ENCODE measurements around the gene ZNF236. TPM values are rescaled to one million over a fixed set of nuclear protein-coding genes. Genes with fewer than 3 reads are reported as not detected.

Gene ZNF236
- total and polyA plus RNA-seq, 2 of the 8 experiments (the other 6 are each of a cell fraction or from before 2014, with no cell fraction given): 6.7 to 14.5 TPM

DNA sequence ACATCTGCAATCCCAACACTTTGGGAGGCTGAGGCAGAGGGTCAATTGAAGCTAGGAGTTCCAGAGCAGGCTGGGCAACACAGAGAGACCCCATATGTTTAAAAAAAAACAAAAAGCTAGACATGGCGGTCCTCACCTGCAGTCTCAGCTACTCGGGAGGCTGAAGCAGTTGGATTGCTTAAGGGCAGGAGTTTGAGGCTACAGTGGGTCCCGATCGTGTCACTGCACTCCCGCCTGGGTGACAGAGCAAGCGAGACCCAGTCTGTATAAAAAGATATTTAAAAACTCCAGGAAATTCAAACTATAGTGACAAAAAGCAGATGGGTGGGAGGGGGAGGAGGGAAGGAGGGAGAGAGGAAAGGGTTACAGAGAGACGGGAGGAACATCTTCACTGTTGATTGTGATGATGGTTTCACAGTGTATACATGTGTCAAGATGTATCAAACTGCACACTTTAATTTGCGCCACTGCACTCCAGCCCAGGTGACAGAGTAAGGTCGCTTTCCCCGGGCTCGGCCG lies 942 bp upstream of the ZNF236 start:
- Histone ChIP-seq H3K9me3 (ENCODE audit: insufficient read depth in 2 of 2, low read depth in 1 of 2, low read length in 1 of 2) (no peaks in the 10 kb centered on the region), H3K4me1 (replicated peaks in 1 of 4; ENCODE audit: control insufficient read depth in 3 of 4, insufficient read depth in 4 of 4, low read length in 3 of 4) (peaks cover 0 to 3% (median 1%) of the 10 kb centered on the region in 4 experiments; a peak in 4 of 7 replicates), H3K14ac (ENCODE audit: insufficient read length) (no peak overlapping the region), H3K79me1 (ENCODE audit: low read depth, low read length) (no peaks in the 10 kb centered on the region; the same call in 1 of the 2 replicates), H3K36me3 (ENCODE audit: control insufficient read depth in 2 of 4, insufficient read depth in 4 of 4, low read length in 3 of 4) (peaks cover 0 to 3% (median 0%) of the 10 kb centered on the region in 4 experiments; a peak in 1 of 8 replicates), H3K27ac (ENCODE audit: low read depth, low read length) (peak overlapping the region; percentile 66; the same call in 1 of the 2 replicates), H2BK15ac (ENCODE audit: low read length) (no peak overlapping the region), H3K56ac (replicated peaks; ENCODE audit: insufficient read length, low read depth, low read length) (peak overlapping the region; percentile 90), H2BK120ac (replicated peaks; ENCODE audit: low read depth, low read length) (no peak overlapping the region), H3K9ac (replicated peaks in 1 of 4; ENCODE audit: extremely low read depth in 1 of 4, low read depth in 3 of 4, low read length in 3 of 4) (peak overlapping the region in 3 of 4 experiments; percentile 78 to 88 (median 83); a peak in 5 of 7 replicates), H2BK20ac (ENCODE audit: low read length) (no peak overlapping the region), H4K20me1 (replicated peaks in 1 of 2; ENCODE audit: control insufficient read depth in 1 of 2, insufficient read depth in 2 of 2, low read length in 2 of 2) (peaks cover 0 to 2% of the 10 kb centered on the region in 2 experiments), H3K4me2 (ENCODE audit: insufficient read depth in 1 of 2, low read depth in 2 of 2, low read length in 2 of 2) (peak overlapping the region; percentile 90 to 92), H3K79me2 (ENCODE audit: control insufficient read depth in 1 of 2, insufficient read depth in 2 of 2, low read length in 2 of 2) (peaks cover 0 to 46% of the 10 kb centered on the region in 2 experiments; a peak in 2 of 4 replicates), H3K27me3 (replicated peaks in 1 of 4; ENCODE audit: control insufficient read depth in 3 of 4, extremely low read depth in 1 of 4, insufficient read depth in 3 of 4, low read length in 3 of 4) (no peaks in the 10 kb centered on the region), H2BK5ac (ENCODE audit: low read depth, low read length) (peak overlapping the region; percentile 48; the same call in 1 of the 2 replicates), H4K8ac (ENCODE audit: extremely low read depth, insufficient read depth, low read length) (no peak overlapping the region), H2AFZ (ENCODE audit: low read length) (peak overlapping the region; percentile 8; the same call in 1 of the 2 replicates), H3K4me3 (ENCODE audit: extremely low read depth in 1 of 4, insufficient read depth in 2 of 4, low read depth in 3 of 4, low read length in 4 of 4) (peak overlapping the region; percentile 94 to 99 (median 96)), H3K18ac (ENCODE audit: extremely low read depth, low read length) (peak overlapping the region; percentile 83), H2BK12ac (ENCODE audit: low read depth, low read length) (peak overlapping the region; percentile 92; the same call in 1 of the 2 replicates), H3K4ac (replicated peaks; ENCODE audit: insufficient read length, low read depth, low read length) (no peak overlapping the region), H4K5ac (ENCODE audit: insufficient read length, low read depth, low read length) (no peak overlapping the region), H2AK5ac (ENCODE audit: low read depth, low read length) (no peak overlapping the region), H4K91ac (replicated peaks; ENCODE audit: insufficient read length, low read length) (no peak overlapping the region), H3K23ac (ENCODE audit: insufficient read length) (no peak overlapping the region), H3K23me2 (ENCODE audit: low read depth, low read length) (peaks cover 10% of the 10 kb centered on the region; the same call in 1 of the 2 replicates)
- POLR2A ChIA-PET (ENCODE audit: partially characterized antibody): interaction anchor here (0.7 to 2.4 kb wide), 8 partner anchors 8 to 884 kb away, joined by 3 to 7 read pairs (median 4); no protein-coding TSS in a partner anchor
- no peak for FAIRE-seq
- TF ChIP-seq GABPA (IDR thresholded peaks at IDR 0.05; ENCODE audit: borderline replicate concordance, insufficient read depth, low read length) (no peak), TAF1 (IDR thresholded peaks at IDR 0.05; ENCODE audit: low read depth, low read length) (0 out of 2 replicates have a peak, but pooled peaks have one; percentile 9)
- DNase-seq (ENCODE audit: low read depth in 1 of 2, low spot score in 2 of 2): no peak
- CTCF ChIA-PET (ENCODE audit: partially characterized antibody): interaction anchor here (0.8 to 6.5 kb wide), 8 partner anchors 9 to 317 kb away, joined by 3 to 71 read pairs (median 5); no protein-coding TSS in a partner anchor
- WGBS, 2 experiments (ENCODE audit: extremely low coverage in 1 of 2, insufficient coverage in 1 of 2, insufficient read length in 1 of 2, insufficient replicate concordance in 2 of 2, low coverage in 1 of 2, low lambda C conversion rate in 2 of 2, missing lambda C conversion rate in 1 of 2): 9% methylated on average over 12 of the region's 12 CpGs; no CpG with 5 or more reads in 1 of the 2 experiments

Data from H1 (cell line).